ENCODE data around the gene PRSS12. TPM values are rescaled to one million over a fixed set of nuclear protein-coding genes. Genes with fewer than 3 reads are reported as not detected.

The PRSS12 gene
- total RNA-seq, 4 donors from 2014 or later, result under 0.01 to 1.4 (median 0.48) TPM

GRCh38 chr4:118338981-118339765 is 13.6 kb downstream of the PRSS12 start:
- Histone ChIP-seq H3K4me3 (no peak overlapping the region), H3K27me3 (no peaks in the 10 kb centered on the region), H3K9me3 (no peaks in the 10 kb centered on the region), H3K4me1 (peaks cover 0 to 4% (median 0%) of the 10 kb centered on the region in 4 donors), H3K36me3 (no peaks in the 10 kb centered on the region), H3K27ac (replicated peaks in 1 of 4) (no peak overlapping the region)
- 32% methylated on average over 1 of the region's 1 CpG for WGBS
- intact Hi-C loops (cut with DNase I), result no loop called here
- TF ChIP-seq POLR2AphosphoS5 (IDR thresholded peaks at IDR 0.05) (no peak), EP300 (IDR thresholded peaks at IDR 0.05) (no peak), CTCF (IDR thresholded peaks at IDR 0.05) (no peak), POLR2A (IDR thresholded peaks at IDR 0.05; ENCODE audit: low read depth) (no peak)
- no peak for DNase-seq (ENCODE audit: extremely low spot score)

- no peak overlapping the region for H3K27ac ChIP-seq (replicated peaks in 1 of 4)
- TF ChIP-seq POLR2A (IDR thresholded peaks at IDR 0.05; ENCODE audit: low read depth), result no peak
- no peaks in the 10 kb centered on the region for H3K27me3 ChIP-seq
- peaks cover 0 to 4% (median 0%) of the 10 kb centered on the region in 4 donors for H3K4me1 ChIP-seq
- intact Hi-C loops (cut with DNase I), result no loop called here
- H3K4me3 ChIP-seq, result no peak overlapping the region
- DNase-seq (ENCODE audit: extremely low spot score), result no peak
- 91% methylated on average over 1 of the region's 1 CpG for WGBS
- H3K9me3 ChIP-seq, result no peaks in the 10 kb centered on the region
- no peaks in the 10 kb centered on the region for H3K36me3 ChIP-seq
Observed at GRCh38 chr4:118338518-118338917, 14.3 kb downstream of the PRSS12 start.

GRCh38 chr4:118337954-118338353 is 14.8 kb downstream of the PRSS12 start:
- intact Hi-C loops (cut with DNase I), result no loop called here
- Histone ChIP-seq H3K27me3 (no peaks in the 10 kb centered on the region), H3K9me3 (no peaks in the 10 kb centered on the region), H3K36me3 (no peaks in the 10 kb centered on the region), H3K4me1 (peaks cover 0 to 4% (median 0%) of the 10 kb centered on the region in 4 donors), H3K4me3 (no peak overlapping the region), H3K27ac (replicated peaks in 1 of 4) (no peak overlapping the region)
- TF ChIP-seq CTCF (IDR thresholded peaks at IDR 0.05), result no peak
- no peak for TF ChIP-seq POLR2A (IDR thresholded peaks at IDR 0.05; ENCODE audit: low read depth)
- no peak for TF ChIP-seq POLR2AphosphoS5 (IDR thresholded peaks at IDR 0.05)
- TF ChIP-seq EP300 (IDR thresholded peaks at IDR 0.05), result no peak
- no peak for DNase-seq (ENCODE audit: extremely low spot score)
- WGBS, result 88% methylated on average over 4 of the region's 4 CpGs

GRCh38 chr4:118335774-118336173 is 17.0 kb downstream of the PRSS12 start:
- no peak for TF ChIP-seq EP300 (IDR thresholded peaks at IDR 0.05)
- no peak for TF ChIP-seq CTCF (IDR thresholded peaks at IDR 0.05)
- TF ChIP-seq POLR2AphosphoS5 (IDR thresholded peaks at IDR 0.05), result no peak
- no peak for TF ChIP-seq POLR2A (IDR thresholded peaks at IDR 0.05; ENCODE audit: low read depth)
- WGBS, result 76% methylated on average over 4 of the region's 4 CpGs

GRCh38 chr4:118335324-118335723 is 17.5 kb downstream of the PRSS12 start:
- Histone ChIP-seq H3K27me3 (no peaks in the 10 kb centered on the region), H3K4me3 (no peak overlapping the region), H3K4me1 (peaks cover 0 to 4% (median 0%) of the 10 kb centered on the region in 4 donors), H3K27ac (replicated peaks in 1 of 4) (no peak overlapping the region), H3K9me3 (no peaks in the 10 kb centered on the region), H3K36me3 (no peaks in the 10 kb centered on the region)
- intact Hi-C loops (cut with DNase I), result no loop called here
- no peak for TF ChIP-seq CTCF (IDR thresholded peaks at IDR 0.05)
- TF ChIP-seq POLR2AphosphoS5 (IDR thresholded peaks at IDR 0.05), result no peak
- no peak for TF ChIP-seq EP300 (IDR thresholded peaks at IDR 0.05)
- no peak for TF ChIP-seq POLR2A (IDR thresholded peaks at IDR 0.05; ENCODE audit: low read depth)
- DNase-seq (ENCODE audit: extremely low spot score), result no peak
- WGBS, result 56% methylated on average over 6 of the region's 6 CpGs

More at GRCh38 chr4:118335774-118336173, 17.0 kb downstream of the PRSS12 start:
- Histone ChIP-seq H3K27ac (replicated peaks in 1 of 4) (no peak overlapping the region), H3K9me3 (no peaks in the 10 kb centered on the region), H3K4me3 (no peak overlapping the region), H3K27me3 (no peaks in the 10 kb centered on the region), H3K36me3 (no peaks in the 10 kb centered on the region), H3K4me1 (peaks cover 0 to 4% (median 0%) of the 10 kb centered on the region in 4 donors)
- no peak for DNase-seq (ENCODE audit: extremely low spot score)
- intact Hi-C loops (cut with DNase I), result no loop called here

Measured in esophagus muscularis mucosa (tissue), 4 donors.